ENCODE data around the gene PLCH1.

- TF ChIP-seq EZH2 (IDR thresholded peaks at IDR 0.05; ENCODE audit: borderline replicate concordance, insufficient read depth, low read depth, low read length, poor library complexity, severe bottlenecking) = no peak
- TF ChIP-seq, protein P1, sequence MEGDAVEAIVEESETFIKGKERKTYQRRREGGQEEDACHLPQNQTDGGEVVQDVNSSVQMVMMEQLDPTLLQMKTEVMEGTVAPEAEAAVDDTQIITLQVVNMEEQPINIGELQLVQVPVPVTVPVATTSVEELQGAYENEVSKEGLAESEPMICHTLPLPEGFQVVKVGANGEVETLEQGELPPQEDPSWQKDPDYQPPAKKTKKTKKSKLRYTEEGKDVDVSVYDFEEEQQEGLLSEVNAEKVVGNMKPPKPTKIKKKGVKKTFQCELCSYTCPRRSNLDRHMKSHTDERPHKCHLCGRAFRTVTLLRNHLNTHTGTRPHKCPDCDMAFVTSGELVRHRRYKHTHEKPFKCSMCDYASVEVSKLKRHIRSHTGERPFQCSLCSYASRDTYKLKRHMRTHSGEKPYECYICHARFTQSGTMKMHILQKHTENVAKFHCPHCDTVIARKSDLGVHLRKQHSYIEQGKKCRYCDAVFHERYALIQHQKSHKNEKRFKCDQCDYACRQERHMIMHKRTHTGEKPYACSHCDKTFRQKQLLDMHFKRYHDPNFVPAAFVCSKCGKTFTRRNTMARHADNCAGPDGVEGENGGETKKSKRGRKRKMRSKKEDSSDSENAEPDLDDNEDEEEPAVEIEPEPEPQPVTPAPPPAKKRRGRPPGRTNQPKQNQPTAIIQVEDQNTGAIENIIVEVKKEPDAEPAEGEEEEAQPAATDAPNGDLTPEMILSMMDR (IDR thresholded peaks at IDR 0.05) = no peak
Measured at GRCh38 chr3:155502630-155503029, 242.2 kb downstream of the PLCH1 start.

All from B cell (primary cell).